ENCODE measurements around the gene CPEB4. TPM values are rescaled to one million over a fixed set of nuclear protein-coding genes. Genes with fewer than 3 reads are reported as not detected.

The CPEB4 gene
- total and polyA plus RNA-seq, 9 of the 15 experiments (the other 6 are each of a cell fraction or from before 2014, with no cell fraction given): 7.4 to 21.3 (median 12.4) TPM

DNA sequence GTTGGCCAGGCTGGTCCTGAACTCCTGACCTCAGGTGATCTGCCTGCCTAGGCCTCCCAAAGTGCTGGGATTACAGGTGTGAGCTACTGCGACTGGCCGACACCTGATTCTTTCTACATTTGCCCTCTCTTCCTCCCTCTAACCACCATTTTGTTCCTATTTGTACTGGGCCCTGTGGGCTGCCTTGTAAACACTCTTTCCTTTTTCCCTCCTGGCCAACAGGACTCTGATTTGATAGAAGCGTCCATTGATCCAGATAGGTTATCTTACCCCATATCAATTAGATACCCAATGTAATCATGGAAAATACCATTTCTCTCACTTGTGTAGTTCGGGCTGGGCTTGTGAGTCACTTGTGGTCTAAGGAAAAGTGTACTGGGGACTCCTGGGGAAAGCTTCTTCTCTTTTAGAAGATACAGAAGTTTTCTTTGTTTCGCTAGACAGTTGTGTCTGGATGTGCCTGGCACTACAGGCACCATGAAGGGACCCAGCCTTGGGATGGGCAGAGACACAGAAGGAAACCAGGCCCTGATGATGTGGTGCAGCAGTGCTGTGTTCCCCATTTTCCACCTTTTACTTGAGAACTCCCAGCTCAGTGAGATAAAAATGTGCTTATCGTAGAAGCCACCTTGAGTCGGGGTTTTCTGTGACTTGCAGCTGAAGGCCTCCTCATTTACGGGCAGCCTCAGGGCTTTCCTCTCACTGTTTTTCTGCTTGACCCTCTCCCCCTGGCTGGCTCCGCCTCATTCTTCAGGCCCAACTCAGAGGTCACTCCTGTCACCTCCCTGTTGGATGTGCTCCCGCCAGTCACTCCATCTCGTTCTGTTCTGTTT, 32.8 kb upstream of the CPEB4 start:
- Histone ChIP-seq H3K27me3 (ENCODE audit: control insufficient read depth in 2 of 2, insufficient read depth in 2 of 2, low read length in 2 of 2) (no peaks in the 10 kb centered on the region; a peak in 1 of 5 replicates), H3K9ac (ENCODE audit: insufficient read depth in 1 of 2, low read depth in 2 of 2, low read length in 2 of 2) (peak overlapping the region; percentile 53 to 70; a peak in 3 of 4 replicates), H3K79me2 (ENCODE audit: control insufficient read depth, insufficient read depth, low read length) (no peaks in the 10 kb centered on the region), H3K4me3 (no peak overlapping the region), H3K4me2 (ENCODE audit: insufficient read depth, low read length) (peak overlapping the region; percentile 68), H3K9me1 (ENCODE audit: control insufficient read depth, insufficient read depth, low read length) (no peaks in the 10 kb centered on the region), H3K4me1 (replicated peaks in 1 of 2; ENCODE audit: control insufficient read depth in 2 of 2, insufficient read depth in 2 of 2, low read length in 2 of 2) (peaks cover 79 to 98% of the 10 kb centered on the region in 2 experiments), H2AFZ (ENCODE audit: low read depth, low read length) (peak overlapping the region; percentile 66), H3K36me3 (ENCODE audit: control insufficient read depth, insufficient read depth, low read length) (no peaks in the 10 kb centered on the region), H4K20me1 (replicated peaks; ENCODE audit: control insufficient read depth, insufficient read depth, low read length) (no peaks in the 10 kb centered on the region), H3K9me3 (replicated peaks; ENCODE audit: control insufficient read depth, insufficient read depth, low read depth, low read length) (no peaks in the 10 kb centered on the region), H3K27ac (ENCODE audit: extremely low read depth, low read depth, low read length) (peak overlapping the region; percentile 85)
- CTCF ChIA-PET (ENCODE audit: low intra/inter-chr PET ratio): no interaction called here
- WGBS (ENCODE audit: insufficient coverage, low coverage, missing lambda C conversion rate): 4% methylated on average over 11 of the region's 11 CpGs
- intact Hi-C loops (cut with micrococcal nuclease): loop anchor here (1.0 to 2.0 kb wide), 2 partner anchors 16 to 29 kb away; no protein-coding TSS in a partner anchor
- in situ Hi-C loops (cut with MboI): no loop called here
- no TSS peak for BruUV-seq (replicated peaks)
- DNase-seq (ENCODE audit: extremely low read depth in 1 of 4, low spot score in 3 of 4) (peak; percentile 83 to 97 (median 85)), FAIRE-seq (peak; percentile 91), ATAC-seq (peak; percentile 83)
- POLR2A ChIA-PET: interaction anchor here (0.6 to 3.1 kb wide), 13 partner anchors 9 to 227 kb away, joined by 3 to 11 read pairs (median 4); partner anchors contain the start of gene CPEB4
- TF ChIP-seq POU5F1 (IDR thresholded peaks at IDR 0.05; ENCODE audit: borderline replicate concordance, low read depth, low read length, partially characterized antibody) (no peak), MECOM (CRISPR knock-in tag; IDR thresholded peaks at IDR 0.05) (no peak), ZNF778 (CRISPR knock-in tag; IDR thresholded peaks at IDR 0.05) (no peak), ZNF764 (CRISPR knock-in tag; IDR thresholded peaks at IDR 0.05; ENCODE audit: low read depth) (no peak), CBFA2T3 (IDR thresholded peaks at IDR 0.05) (peak; percentile 96), ARID1B (IDR thresholded peaks at IDR 0.05) (peak; percentile 99), BRCA1 (IDR thresholded peaks at IDR 0.05) (no peak), BRCA1 (CRISPR knock-in tag; IDR thresholded peaks at IDR 0.05) (no peak), SIN3B (IDR thresholded peaks at IDR 0.05; ENCODE audit: low read depth) (no peak), RBM39 (optimal IDR thresholded peaks at IDR 0.05; ENCODE audit: low read depth, low read length) (no peak), SIX5 (IDR thresholded peaks at IDR 0.05; ENCODE audit: borderline replicate concordance in 1 of 2, insufficient read depth in 1 of 2, low read depth in 1 of 2, low read length in 2 of 2) (no peak), ZNF224 (CRISPR knock-in tag; IDR thresholded peaks at IDR 0.05) (no peak), ZFX (CRISPR knock-in tag; IDR thresholded peaks at IDR 0.05) (peak; percentile 79)
- TF ChIP-seq, protein P1, sequence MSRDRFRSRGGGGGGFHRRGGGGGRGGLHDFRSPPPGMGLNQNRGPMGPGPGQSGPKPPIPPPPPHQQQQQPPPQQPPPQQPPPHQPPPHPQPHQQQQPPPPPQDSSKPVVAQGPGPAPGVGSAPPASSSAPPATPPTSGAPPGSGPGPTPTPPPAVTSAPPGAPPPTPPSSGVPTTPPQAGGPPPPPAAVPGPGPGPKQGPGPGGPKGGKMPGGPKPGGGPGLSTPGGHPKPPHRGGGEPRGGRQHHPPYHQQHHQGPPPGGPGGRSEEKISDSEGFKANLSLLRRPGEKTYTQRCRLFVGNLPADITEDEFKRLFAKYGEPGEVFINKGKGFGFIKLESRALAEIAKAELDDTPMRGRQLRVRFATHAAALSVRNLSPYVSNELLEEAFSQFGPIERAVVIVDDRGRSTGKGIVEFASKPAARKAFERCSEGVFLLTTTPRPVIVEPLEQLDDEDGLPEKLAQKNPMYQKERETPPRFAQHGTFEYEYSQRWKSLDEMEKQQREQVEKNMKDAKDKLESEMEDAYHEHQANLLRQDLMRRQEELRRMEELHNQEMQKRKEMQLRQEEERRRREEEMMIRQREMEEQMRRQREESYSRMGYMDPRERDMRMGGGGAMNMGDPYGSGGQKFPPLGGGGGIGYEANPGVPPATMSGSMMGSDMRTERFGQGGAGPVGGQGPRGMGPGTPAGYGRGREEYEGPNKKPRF (IDR thresholded peaks at IDR 0.05; ENCODE audit: low read depth, low read length): no peak
- TF ChIP-seq, protein P2, sequence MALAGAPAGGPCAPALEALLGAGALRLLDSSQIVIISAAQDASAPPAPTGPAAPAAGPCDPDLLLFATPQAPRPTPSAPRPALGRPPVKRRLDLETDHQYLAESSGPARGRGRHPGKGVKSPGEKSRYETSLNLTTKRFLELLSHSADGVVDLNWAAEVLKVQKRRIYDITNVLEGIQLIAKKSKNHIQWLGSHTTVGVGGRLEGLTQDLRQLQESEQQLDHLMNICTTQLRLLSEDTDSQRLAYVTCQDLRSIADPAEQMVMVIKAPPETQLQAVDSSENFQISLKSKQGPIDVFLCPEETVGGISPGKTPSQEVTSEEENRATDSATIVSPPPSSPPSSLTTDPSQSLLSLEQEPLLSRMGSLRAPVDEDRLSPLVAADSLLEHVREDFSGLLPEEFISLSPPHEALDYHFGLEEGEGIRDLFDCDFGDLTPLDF (CRISPR knock-in tag; IDR thresholded peaks at IDR 0.05): no peak
- TF ChIP-seq, protein P3, sequence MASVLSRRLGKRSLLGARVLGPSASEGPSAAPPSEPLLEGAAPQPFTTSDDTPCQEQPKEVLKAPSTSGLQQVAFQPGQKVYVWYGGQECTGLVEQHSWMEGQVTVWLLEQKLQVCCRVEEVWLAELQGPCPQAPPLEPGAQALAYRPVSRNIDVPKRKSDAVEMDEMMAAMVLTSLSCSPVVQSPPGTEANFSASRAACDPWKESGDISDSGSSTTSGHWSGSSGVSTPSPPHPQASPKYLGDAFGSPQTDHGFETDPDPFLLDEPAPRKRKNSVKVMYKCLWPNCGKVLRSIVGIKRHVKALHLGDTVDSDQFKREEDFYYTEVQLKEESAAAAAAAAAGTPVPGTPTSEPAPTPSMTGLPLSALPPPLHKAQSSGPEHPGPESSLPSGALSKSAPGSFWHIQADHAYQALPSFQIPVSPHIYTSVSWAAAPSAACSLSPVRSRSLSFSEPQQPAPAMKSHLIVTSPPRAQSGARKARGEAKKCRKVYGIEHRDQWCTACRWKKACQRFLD (CRISPR knock-in tag; IDR thresholded peaks at IDR 0.05): peak; percentile 76
- TF ChIP-seq, protein P4, sequence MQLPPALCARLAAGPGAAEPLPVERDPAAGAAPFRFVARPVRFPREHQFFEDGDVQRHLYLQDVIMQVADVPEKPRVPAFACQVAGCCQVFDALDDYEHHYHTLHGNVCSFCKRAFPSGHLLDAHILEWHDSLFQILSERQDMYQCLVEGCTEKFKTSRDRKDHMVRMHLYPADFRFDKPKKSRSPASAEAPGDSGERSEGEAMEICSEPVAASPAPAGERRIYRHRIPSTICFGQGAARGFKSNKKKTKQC (CRISPR knock-in tag; IDR thresholded peaks at IDR 0.05): no peak
